Activated CD4-positive, alpha-beta T cell treated with anti-CD3 and anti-CD28 coated beads, Interleukin-2, amount 50 U/mL, for 4 hours (primary cell): ENCODE measurements around the gene ODAD4.

Experiments
- DNase-seq, 2 experiments: peaks; one replicate each; pipeline ENCODE4 v3.0.0-alpha.2; 2020

The ODAD4 gene

GRCh38 chr17:41972571-41973407 is 42.4 kb downstream of the ODAD4 start:
- no peak for DNase-seq

GRCh38 chr17:41973408-41973811 is 43.0 kb downstream of the ODAD4 start:
- DNase-seq, result no peak

GRCh38 chr17:41974031-41974430 is 43.6 kb downstream of the ODAD4 start:
- no peak for DNase-seq

GRCh38 chr17:41974658-41975057 is 44.2 kb downstream of the ODAD4 start:
- no peak for DNase-seq

GRCh38 chr17:41975099-41976083 is 45.0 kb downstream of the ODAD4 start:
- no peak for DNase-seq

- DNase-seq, result no peak
These were observed 45.8 kb downstream of the ODAD4 start for GRCh38 chr17:41976142-41976768.

- DNase-seq, result no peak
These were observed 47.6 kb downstream of the ODAD4 start for GRCh38 chr17:41977991-41978390.

- DNase-seq, result no peak
These were observed 51.8 kb downstream of the ODAD4 start for GRCh38 chr17:41982026-41982760.

- DNase-seq, result no peak
These were observed 54.0 kb downstream of the ODAD4 start for GRCh38 chr17:41984454-41984853.

- DNase-seq, result no peak
These were observed 55.5 kb downstream of the ODAD4 start for GRCh38 chr17:41985919-41986318.

GRCh38 chr17:41986634-41987033 is 56.2 kb downstream of the ODAD4 start:
- no peak for DNase-seq

GRCh38 chr17:41987642-41988041 is 57.2 kb downstream of the ODAD4 start:
- DNase-seq, result no peak

GRCh38 chr17:41988418-41988817 is 58.0 kb downstream of the ODAD4 start:
- no peak for DNase-seq

- DNase-seq, result no peak
These were observed 59.4 kb downstream of the ODAD4 start for GRCh38 chr17:41989702-41990419.

- DNase-seq, result no peak
These were observed 62.2 kb downstream of the ODAD4 start for GRCh38 chr17:41992576-41992975.

GRCh38 chr17:41996855-41997164 is 66.4 kb downstream of the ODAD4 start:
- no peak for DNase-seq

- no peak for DNase-seq
These were observed 68.1 kb downstream of the ODAD4 start for GRCh38 chr17:41998497-41998896.

GRCh38 chr17:42000413-42001133 is 70.2 kb downstream of the ODAD4 start:
- DNase-seq, result no peak

GRCh38 chr17:42001729-42002128 is 71.3 kb downstream of the ODAD4 start:
- DNase-seq, result no peak

- DNase-seq, result no peak
These were observed 71.9 kb downstream of the ODAD4 start for GRCh38 chr17:42002175-42002791.

GRCh38 chr17:42002792-42003301 is 72.4 kb downstream of the ODAD4 start:
- no peak for DNase-seq
